NB4 (cell line): ENCODE data around the gene COL4A1.

Source experiments
- CTCF ChIP-seq: IDR thresholded peaks from one replicate; pipeline ENCODE4 v1.5.1; 2012; ENCODE audit warnings: low read depth, low read length
- MAX ChIP-seq: IDR thresholded peaks from 2 replicates; pipeline ENCODE4 v1.6.1; 2011; ENCODE audit warnings: low read depth, low read length
- POLR2A ChIP-seq: IDR thresholded peaks from 2 replicates; pipeline ENCODE4 v1.6.1; 2011; ENCODE audit warnings: mild to moderate bottlenecking; ENCODE audit not compliant: insufficient read length; ENCODE audit errors: extremely low read depth

DNA sequence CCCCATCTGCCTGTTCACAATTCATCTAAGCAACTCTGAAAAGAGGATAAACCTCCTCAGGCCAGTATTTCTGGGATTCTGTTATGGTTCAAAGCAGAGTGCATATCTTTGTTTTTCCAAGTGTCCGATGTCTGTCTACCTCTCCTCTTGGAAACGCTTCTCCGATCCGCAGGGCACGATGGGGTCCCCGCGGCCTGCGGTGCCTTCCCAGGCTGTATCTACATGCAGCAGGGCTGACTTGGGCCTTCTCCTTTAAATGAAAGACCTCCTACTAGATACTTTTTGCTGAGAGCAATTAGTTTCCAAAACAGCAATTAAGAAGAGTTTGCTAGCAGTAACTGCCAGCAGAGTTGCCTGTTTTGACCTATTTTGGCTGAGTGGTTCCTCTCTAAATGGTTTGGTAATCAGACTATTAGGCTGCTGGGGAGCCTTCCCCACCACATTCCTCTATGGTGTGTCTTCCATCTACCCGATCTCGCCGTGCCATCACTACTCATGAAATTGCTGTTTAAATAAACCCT, 23.6 kb upstream of the COL4A1 start:
- TF ChIP-seq CTCF: no peak
- TF ChIP-seq POLR2A: no peak
- TF ChIP-seq MAX: no peak
